ENCODE data around the gene CCDC88C.

CCDC88C gene

GRCh38 chr14:91286530-91286937 lies 131.1 kb downstream of the CCDC88C start:
- H4K20me1 ChIP-seq = peaks cover 0 to 12% (median 0%) of the 10 kb centered on the region in 11 experiments; a peak in 6 of 22 replicates
- no peak overlapping the region for H3K9ac ChIP-seq
- no peaks in the 10 kb centered on the region for H3K9me3 ChIP-seq (replicated peaks in 1 of 11)
- H3K4me1 ChIP-seq = peaks cover 17 to 55% (median 41%) of the 10 kb centered on the region in 10 experiments
- H3K27me3 ChIP-seq = peaks cover 0 to 3% (median 0%) of the 10 kb centered on the region in 11 experiments; a peak in 1 of 22 replicates
- no peak overlapping the region for H3K4me3 ChIP-seq
- peaks cover 38 to 95% (median 86%) of the 10 kb centered on the region in 11 experiments for H3K36me3 ChIP-seq
- TF ChIP-seq Cebpa-rat (IDR thresholded peaks at IDR 0.05) = no peak
- no peak overlapping the region for H3K27ac ChIP-seq
- no peak overlapping the region for H3K4me2 ChIP-seq

- Histone ChIP-seq H3K27me3 (peaks cover 0 to 3% (median 0%) of the 10 kb centered on the region in 11 experiments; a peak in 1 of 22 replicates), H3K4me3 (0 out of 20 replicates have a peak overlapping the region, but pooled peaks of 1 of the 10 experiments have one; percentile 9), H4K20me1 (peaks cover 0 to 9% (median 0%) of the 10 kb centered on the region in 11 experiments; a peak in 4 of 22 replicates), H3K4me1 (peaks cover 17 to 50% (median 41%) of the 10 kb centered on the region in 10 experiments), H3K36me3 (peaks cover 45 to 95% (median 86%) of the 10 kb centered on the region in 11 experiments), H3K4me2 (peak overlapping the region; percentile 39 to 85 (median 68)), H3K9me3 (replicated peaks in 1 of 11) (no peaks in the 10 kb centered on the region), H3K9ac (peak overlapping the region in 7 of 11 experiments; percentile 11 to 61 (median 50); a peak in 11 of 22 replicates), H3K27ac (peak overlapping the region in 4 of 11 experiments; percentile 9 to 53 (median 31); a peak in 5 of 22 replicates)
- no peak for TF ChIP-seq Cebpa-rat (IDR thresholded peaks at IDR 0.05)
Observed at GRCh38 chr14:91284791-91285548, 132.7 kb downstream of the CCDC88C start.

GRCh38 chr14:91284146-91284790 lies 133.4 kb downstream of the CCDC88C start:
- Histone ChIP-seq H3K27ac (0 out of 22 replicates have a peak overlapping the region, but pooled peaks of 1 of the 11 experiments have one; percentile 53), H3K4me1 (peaks cover 17 to 45% (median 37%) of the 10 kb centered on the region in 10 experiments), H4K20me1 (peaks cover 0 to 14% (median 0%) of the 10 kb centered on the region in 11 experiments; a peak in 4 of 22 replicates), H3K9me3 (replicated peaks in 1 of 11) (no peaks in the 10 kb centered on the region), H3K27me3 (peaks cover 0 to 3% (median 0%) of the 10 kb centered on the region in 11 experiments; a peak in 1 of 22 replicates), H3K4me2 (peak overlapping the region in 10 of 11 experiments; percentile 11 to 85 (median 64); a peak in 15 of 22 replicates), H3K4me3 (no peak overlapping the region), H3K9ac (peak overlapping the region in 3 of 11 experiments; percentile 30 to 56 (median 50); a peak in 2 of 22 replicates), H3K36me3 (peaks cover 47 to 95% (median 86%) of the 10 kb centered on the region in 11 experiments)
- TF ChIP-seq Cebpa-rat (IDR thresholded peaks at IDR 0.05) = no peak

- H3K4me2 ChIP-seq = peak overlapping the region in 7 of 11 experiments; percentile 0 to 85 (median 68); a peak in 11 of 22 replicates
- peaks cover 13 to 40% (median 33%) of the 10 kb centered on the region in 10 experiments for H3K4me1 ChIP-seq
- no peak for TF ChIP-seq Cebpa-rat (IDR thresholded peaks at IDR 0.05)
- H3K9ac ChIP-seq = peak overlapping the region in 4 of 11 experiments; percentile 25 to 46 (median 44); a peak in 4 of 22 replicates
- peak overlapping the region in 4 of 11 experiments; percentile 38 to 48 (median 44); a peak in 6 of 22 replicates for H3K27ac ChIP-seq
- no peaks in the 10 kb centered on the region for H3K27me3 ChIP-seq
- peaks cover 0 to 14% (median 0%) of the 10 kb centered on the region in 11 experiments; a peak in 4 of 22 replicates for H4K20me1 ChIP-seq
- no peak overlapping the region for H3K4me3 ChIP-seq
- H3K36me3 ChIP-seq = peaks cover 49 to 95% (median 86%) of the 10 kb centered on the region in 11 experiments
- H3K9me3 ChIP-seq (replicated peaks in 1 of 11) = no peaks in the 10 kb centered on the region
Observed at GRCh38 chr14:91283666-91284065, 134.0 kb downstream of the CCDC88C start.

GRCh38 chr14:91282954-91283645 lies 134.5 kb downstream of the CCDC88C start:
- peaks cover 13 to 40% (median 33%) of the 10 kb centered on the region in 10 experiments for H3K4me1 ChIP-seq
- H3K27ac ChIP-seq = peak overlapping the region in 4 of 11 experiments; percentile 38 to 48 (median 44); a peak in 7 of 22 replicates

GRCh38 chr14:91281346-91281745 lies 136.3 kb downstream of the CCDC88C start:
- Histone ChIP-seq H3K36me3 (peaks cover 72 to 97% (median 90%) of the 10 kb centered on the region in 11 experiments), H3K27me3 (no peaks in the 10 kb centered on the region), H3K9ac (no peak overlapping the region), H4K20me1 (peaks cover 0 to 12% (median 0%) of the 10 kb centered on the region in 11 experiments; a peak in 1 of 22 replicates), H3K4me2 (no peak overlapping the region), H3K27ac (no peak overlapping the region), H3K4me3 (no peak overlapping the region), H3K9me3 (replicated peaks in 1 of 11) (no peaks in the 10 kb centered on the region), H3K4me1 (peaks cover 13 to 40% (median 33%) of the 10 kb centered on the region in 10 experiments)
- no peak for TF ChIP-seq Cebpa-rat (IDR thresholded peaks at IDR 0.05)

More at GRCh38 chr14:91282954-91283645, 134.5 kb downstream of the CCDC88C start:
- Histone ChIP-seq H3K4me2 (peak overlapping the region in 7 of 11 experiments; percentile 0 to 85 (median 68); a peak in 11 of 22 replicates), H3K9ac (peak overlapping the region in 4 of 11 experiments; percentile 25 to 46 (median 44); a peak in 6 of 22 replicates), H3K27me3 (no peaks in the 10 kb centered on the region), H3K9me3 (replicated peaks in 1 of 11) (no peaks in the 10 kb centered on the region), H3K36me3 (peaks cover 54 to 95% (median 88%) of the 10 kb centered on the region in 11 experiments), H4K20me1 (peaks cover 0 to 14% (median 0%) of the 10 kb centered on the region in 11 experiments; a peak in 4 of 22 replicates), H3K4me3 (no peak overlapping the region)
- no peak for TF ChIP-seq Cebpa-rat (IDR thresholded peaks at IDR 0.05)

GRCh38 chr14:91280129-91280528 lies 137.5 kb downstream of the CCDC88C start:
- H3K4me3 ChIP-seq = no peak overlapping the region
- peaks cover 0 to 13% (median 0%) of the 10 kb centered on the region in 11 experiments; a peak in 1 of 22 replicates for H4K20me1 ChIP-seq
- no peak for TF ChIP-seq Cebpa-rat (IDR thresholded peaks at IDR 0.05)
- peaks cover 5 to 28% (median 22%) of the 10 kb centered on the region in 10 experiments for H3K4me1 ChIP-seq
- no peak overlapping the region for H3K27ac ChIP-seq
- no peaks in the 10 kb centered on the region for H3K9me3 ChIP-seq (replicated peaks in 1 of 11)
- H3K27me3 ChIP-seq = no peaks in the 10 kb centered on the region
- no peak overlapping the region for H3K9ac ChIP-seq
- H3K36me3 ChIP-seq = peaks cover 78 to 99% (median 93%) of the 10 kb centered on the region in 11 experiments
- H3K4me2 ChIP-seq = no peak overlapping the region

GRCh38 chr14:91279354-91279753 lies 138.3 kb downstream of the CCDC88C start:
- no peaks in the 10 kb centered on the region for H3K9me3 ChIP-seq (replicated peaks in 1 of 11)
- no peak overlapping the region for H3K4me3 ChIP-seq
- peaks cover 0 to 20% (median 14%) of the 10 kb centered on the region in 10 experiments; a peak in 17 of 20 replicates for H3K4me1 ChIP-seq
- no peaks in the 10 kb centered on the region for H3K27me3 ChIP-seq
- no peak overlapping the region for H3K27ac ChIP-seq
- TF ChIP-seq Cebpa-rat (IDR thresholded peaks at IDR 0.05) = no peak
- H3K4me2 ChIP-seq = no peak overlapping the region
- peaks cover 0 to 21% (median 0%) of the 10 kb centered on the region in 11 experiments; a peak in 2 of 22 replicates for H4K20me1 ChIP-seq
- H3K36me3 ChIP-seq = peaks cover 83 to 99% (median 95%) of the 10 kb centered on the region in 11 experiments
- no peak overlapping the region for H3K9ac ChIP-seq

All from BLaER1 treated with 17β-estradiol and CSF1 and Interleukin-3, amounts not matched to agents 10 nM and 100 nM (cell line).